SK-N-MC (cell line): ENCODE measurements around the gene FOSL2.

Experiments
- DNase-seq: peaks from one replicate; pipeline ENCODE4 v3.0.0-alpha.2; 2011; ENCODE audit warnings: low read depth, low spot score
- H3K27ac ChIP-seq: fragments of 200-600 bp; sonication (generic); 2 replicates; pipeline ENCODE4 v1.5.1; 2016; ENCODE audit warnings: mixed run types
- H3K36me3 ChIP-seq: fragments of 200-600 bp; sonication (generic); 2 replicates; pipeline ENCODE4 v1.6.1; 2017; ENCODE audit warnings: antibody characterized with exemption, low read length, mixed read lengths; ENCODE audit not compliant: insufficient read depth
- H3K4me3 ChIP-seq: fragments of 200-600 bp; sonication (generic); 2 replicates; pipeline ENCODE4 v1.5.1; 2016
- H3K9ac ChIP-seq: fragments of 200-600 bp; sonication (generic); 2 replicates; pipeline ENCODE4 v1.8.0; 2017; ENCODE audit warnings: mixed run types, mixed read lengths; ENCODE audit not compliant: insufficient read length
- H3K9me3 ChIP-seq: fragments of 200-600 bp; sonication (generic); 2 replicates; pipeline ENCODE4 v1.6.1; 2017; ENCODE audit warnings: low read depth, mild to moderate bottlenecking, antibody characterized with exemption, low read length, moderate library complexity, mixed read lengths
- EZH2 ChIP-seq: fragments of 200-600 bp; sonication (generic); IDR thresholded peaks from one replicate; pipeline ENCODE4 v1.6.1; 2017; ENCODE audit warnings: antibody characterized with exemption
- FOXP2 ChIP-seq: optimal IDR thresholded peaks from 2 replicates; pipeline ENCODE3; 2011; ENCODE audit warnings: mild to moderate bottlenecking, moderate library complexity; ENCODE audit not compliant: insufficient read depth; ENCODE audit errors: extremely low read length, control extremely low read depth
- POLR2AphosphoS5 ChIP-seq: IDR thresholded peaks from 2 replicates; pipeline ENCODE4 v1.6.1; 2012; ENCODE audit warnings: mild to moderate bottlenecking, low read depth, low read length, borderline replicate concordance

The FOSL2 gene

DNA sequence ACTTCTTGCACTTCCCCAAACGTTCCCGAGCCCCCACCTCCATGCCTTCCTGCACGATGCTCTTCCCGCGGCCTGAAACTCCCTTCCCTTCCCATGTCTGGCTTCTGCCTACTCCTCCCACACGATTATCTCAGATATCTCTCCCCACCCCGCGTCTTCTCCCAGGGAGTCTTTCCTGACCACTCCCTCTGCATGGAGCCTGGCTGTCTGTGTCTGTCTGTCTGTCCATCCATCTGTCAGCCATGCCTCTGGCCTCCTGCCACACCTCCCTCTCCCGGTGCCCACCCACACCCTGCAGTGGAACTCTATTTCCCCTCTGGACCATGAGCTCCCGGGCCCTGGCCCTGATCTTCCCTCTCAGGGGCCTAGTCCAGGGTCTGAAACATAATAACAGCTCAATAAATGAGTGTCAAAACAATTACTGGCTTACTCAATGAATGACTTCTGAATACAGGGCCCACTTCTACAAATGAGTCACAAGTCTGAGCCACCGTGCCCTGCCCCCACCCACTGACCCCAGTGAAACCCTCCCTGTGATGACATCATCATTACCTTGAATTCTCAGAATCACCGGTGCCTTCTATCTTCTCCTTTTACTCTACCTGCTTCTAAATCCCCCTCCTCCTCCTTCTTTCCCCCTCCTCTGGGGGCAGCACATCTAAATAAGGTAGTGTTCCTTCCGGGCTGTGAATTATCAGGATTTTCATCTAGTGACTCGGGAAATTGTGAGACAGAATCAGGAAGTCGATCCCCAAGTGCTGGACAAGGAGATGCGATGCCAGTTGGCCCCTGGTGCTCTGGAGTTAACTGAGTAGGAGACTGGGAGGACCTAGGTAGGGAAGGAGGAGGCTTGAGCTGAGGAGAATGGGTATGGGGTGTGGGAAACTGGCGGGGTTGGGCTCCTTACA is 57.1 kb downstream of the FOSL2 start:
- H3K9me3 ChIP-seq = no peaks in the 10 kb centered on the region
- H3K36me3 ChIP-seq = no peaks in the 10 kb centered on the region
- no peak for DNase-seq
- no peak overlapping the region for H3K9ac ChIP-seq
- no peak overlapping the region for H3K27ac ChIP-seq
- H3K4me3 ChIP-seq = no peak overlapping the region
- TF ChIP-seq EZH2 (no peak), FOXP2 (no peak), POLR2AphosphoS5 (no peak)

DNA sequence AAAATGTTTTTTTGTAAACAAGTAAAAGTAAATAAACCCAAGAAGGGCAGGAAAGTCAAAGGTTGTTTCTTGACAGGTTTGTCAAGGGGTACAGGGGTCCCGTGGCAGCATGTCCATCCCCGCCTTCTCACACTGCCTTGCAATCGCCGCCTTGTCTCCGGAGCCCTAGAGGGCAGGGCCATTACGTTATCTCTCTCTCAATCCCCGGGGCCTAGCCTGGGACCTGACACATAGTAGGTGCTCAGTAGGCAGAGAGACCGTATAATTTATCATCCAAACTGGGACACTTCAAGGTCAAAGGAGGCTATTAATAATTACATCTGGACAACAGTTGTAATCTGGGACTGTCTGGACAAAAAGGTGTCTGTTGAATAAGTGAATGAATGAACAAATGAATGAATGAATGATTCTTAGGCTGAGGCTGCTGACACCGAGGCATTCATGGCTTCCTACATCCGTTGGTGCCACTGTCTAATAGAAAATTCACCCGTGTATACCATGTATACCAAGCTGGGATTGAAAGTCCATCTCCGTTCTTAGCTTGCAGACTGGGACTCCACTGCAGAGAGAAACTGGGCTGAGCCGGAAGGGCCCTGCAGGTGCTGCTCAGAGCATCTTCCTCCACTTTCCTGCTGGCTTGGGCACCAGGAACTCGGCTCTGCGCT is 58.4 kb downstream of the FOSL2 start:
- H3K9me3 ChIP-seq = no peaks in the 10 kb centered on the region
- no peak overlapping the region for H3K4me3 ChIP-seq
- TF ChIP-seq EZH2 = no peak
- no peak for TF ChIP-seq FOXP2
- no peak for TF ChIP-seq POLR2AphosphoS5
- DNase-seq = no peak
- H3K36me3 ChIP-seq = no peaks in the 10 kb centered on the region
- H3K27ac ChIP-seq = no peak overlapping the region
- H3K9ac ChIP-seq = no peak overlapping the region

DNA sequence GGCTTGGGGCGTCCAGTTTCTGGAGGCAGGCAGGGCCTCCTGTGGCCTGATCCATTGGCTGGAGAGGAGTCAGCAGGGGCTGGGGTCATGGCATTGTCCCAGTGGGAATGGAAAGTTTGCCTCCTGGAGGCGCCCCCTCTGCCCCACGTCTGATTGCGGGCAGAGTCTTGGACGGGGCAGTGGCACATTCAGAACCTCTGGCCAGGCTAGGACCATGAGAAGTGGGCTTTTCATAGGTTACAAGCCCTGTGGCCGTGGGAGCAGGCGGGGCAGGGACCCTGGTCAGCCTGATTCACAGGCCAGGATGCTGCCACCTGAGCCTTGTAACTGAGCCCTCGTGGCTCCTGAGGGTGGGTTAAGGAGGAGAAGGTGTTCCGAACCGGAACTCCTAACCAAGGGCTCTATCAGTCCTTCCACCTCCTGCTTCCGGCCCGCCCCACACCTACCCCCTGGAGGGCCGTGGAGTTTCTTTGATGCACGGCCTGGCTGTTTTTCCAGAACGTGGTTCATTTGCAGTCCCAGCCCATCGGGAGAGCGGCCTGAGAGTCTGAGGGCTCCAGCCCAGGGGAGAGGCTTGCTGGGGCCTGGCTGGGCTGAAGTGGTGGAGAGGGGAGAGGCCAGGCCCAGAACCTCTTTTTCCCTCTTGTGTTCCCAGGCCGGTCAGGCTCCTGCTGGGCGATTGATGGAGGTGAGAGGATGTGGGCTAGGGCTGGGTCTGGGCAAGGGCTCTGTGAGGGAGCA is 59.3 kb downstream of the FOSL2 start:
- Histone ChIP-seq H3K36me3 (no peaks in the 10 kb centered on the region), H3K9ac (no peak overlapping the region), H3K9me3 (no peaks in the 10 kb centered on the region), H3K4me3 (no peak overlapping the region), H3K27ac (no peak overlapping the region)
- DNase-seq = no peak
- TF ChIP-seq FOXP2 = no peak
- TF ChIP-seq POLR2AphosphoS5 = no peak
- no peak for TF ChIP-seq EZH2

DNA sequence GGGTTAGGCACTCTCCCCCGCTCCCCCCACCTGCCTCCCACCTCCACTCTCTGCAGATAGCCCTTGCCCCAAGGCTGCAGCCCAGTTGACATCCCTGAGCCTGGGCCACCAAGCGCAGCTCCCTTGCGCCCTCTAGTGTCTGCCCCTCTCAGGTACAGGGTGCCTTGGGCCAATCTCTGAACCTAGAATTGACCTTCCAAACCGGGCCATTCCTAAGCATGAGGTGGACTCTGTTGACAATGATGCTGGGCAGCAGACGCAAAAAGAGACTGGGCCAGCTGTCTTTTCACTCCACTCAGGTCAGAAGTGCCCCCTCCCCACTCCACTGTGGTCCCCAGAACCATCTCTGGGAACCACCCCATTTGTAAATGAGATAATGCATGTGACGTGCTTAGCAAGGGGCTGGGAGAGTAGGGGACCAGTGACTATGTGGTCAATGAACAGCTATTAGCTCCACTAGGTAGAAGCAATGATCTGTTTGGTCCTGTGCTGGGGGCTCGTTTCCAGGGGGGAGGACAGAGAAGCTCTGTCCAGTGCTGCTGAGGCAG is 60.0 kb downstream of the FOSL2 start:
- no peak overlapping the region for H3K27ac ChIP-seq
- H3K36me3 ChIP-seq = no peaks in the 10 kb centered on the region
- no peak for DNase-seq
- no peaks in the 10 kb centered on the region for H3K9me3 ChIP-seq
- no peak for TF ChIP-seq FOXP2
- TF ChIP-seq EZH2 = no peak
- TF ChIP-seq POLR2AphosphoS5 = no peak
- no peak overlapping the region for H3K4me3 ChIP-seq
- no peak overlapping the region for H3K9ac ChIP-seq

DNA sequence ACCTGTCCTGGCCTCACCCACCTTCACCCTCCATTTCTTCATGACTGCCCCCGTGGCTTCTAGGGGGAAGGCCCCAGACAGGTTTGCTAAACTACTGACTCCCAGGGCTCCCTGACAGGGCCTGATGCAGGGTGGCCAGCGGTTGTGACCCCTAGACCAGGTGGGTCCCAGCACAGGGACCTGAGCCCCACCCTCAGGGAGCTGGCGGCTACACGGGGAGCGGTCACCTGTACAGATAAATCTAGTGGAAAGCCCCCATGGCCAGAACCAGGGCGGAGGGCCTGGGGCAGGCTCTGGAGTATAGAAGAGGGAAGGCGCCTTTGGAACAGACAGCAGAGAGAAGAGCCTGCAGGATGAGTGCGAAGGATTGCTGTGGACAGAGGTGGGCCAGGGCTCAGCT is 60.7 kb downstream of the FOSL2 start:
- DNase-seq = no peak
- no peaks in the 10 kb centered on the region for H3K36me3 ChIP-seq
- no peaks in the 10 kb centered on the region for H3K9me3 ChIP-seq
- no peak overlapping the region for H3K27ac ChIP-seq
- no peak overlapping the region for H3K9ac ChIP-seq
- no peak overlapping the region for H3K4me3 ChIP-seq
- no peak for TF ChIP-seq FOXP2
- no peak for TF ChIP-seq POLR2AphosphoS5
- TF ChIP-seq EZH2 = no peak

DNA sequence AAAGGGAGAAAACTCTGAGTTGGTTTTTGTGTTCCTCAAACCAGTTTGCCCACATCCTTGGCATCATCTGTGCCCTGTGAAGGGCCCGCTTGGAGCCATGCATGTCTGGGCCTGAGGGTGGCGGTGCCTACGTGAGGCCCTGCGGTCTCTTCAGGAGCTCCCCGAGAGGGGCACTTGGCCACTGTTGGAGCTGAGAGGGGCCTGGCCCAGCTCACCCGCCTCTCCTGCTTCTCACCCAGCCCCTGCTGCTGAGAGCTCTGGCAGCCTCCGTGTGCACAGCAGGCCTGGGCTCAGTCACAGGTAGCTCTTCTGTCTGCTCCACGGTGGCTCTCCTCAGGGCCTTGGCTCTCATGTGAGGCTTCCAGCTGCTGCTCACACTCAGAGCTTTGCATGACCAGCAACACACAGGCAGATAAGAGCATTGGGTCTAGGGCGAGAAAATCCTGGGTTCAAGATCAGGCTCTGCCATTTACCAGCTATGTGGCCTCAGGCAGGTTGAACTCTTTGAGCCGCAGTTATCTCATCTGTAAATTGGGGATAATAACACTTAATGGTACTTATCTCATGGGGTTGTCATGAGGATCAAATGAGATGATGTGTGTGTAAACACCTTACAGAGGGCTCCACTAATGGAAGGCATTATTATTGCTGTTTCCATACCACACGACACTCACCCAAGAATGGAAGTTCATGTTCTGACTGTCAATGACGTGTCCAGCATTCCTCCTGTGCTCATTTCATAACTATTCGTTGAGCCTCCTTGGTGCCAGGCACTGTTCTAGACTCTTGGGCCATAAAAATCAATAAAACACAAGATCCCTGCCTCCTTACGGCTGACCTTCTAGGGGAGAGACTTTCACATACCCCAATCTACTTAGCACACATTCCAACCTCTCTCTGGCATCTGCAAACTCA is 61.6 kb downstream of the FOSL2 start:
- Histone ChIP-seq H3K9me3 (no peaks in the 10 kb centered on the region), H3K4me3 (no peak overlapping the region), H3K27ac (no peak overlapping the region), H3K36me3 (no peaks in the 10 kb centered on the region), H3K9ac (no peak overlapping the region)
- DNase-seq = no peak
- no peak for TF ChIP-seq FOXP2
- TF ChIP-seq EZH2 = no peak
- no peak for TF ChIP-seq POLR2AphosphoS5

DNA sequence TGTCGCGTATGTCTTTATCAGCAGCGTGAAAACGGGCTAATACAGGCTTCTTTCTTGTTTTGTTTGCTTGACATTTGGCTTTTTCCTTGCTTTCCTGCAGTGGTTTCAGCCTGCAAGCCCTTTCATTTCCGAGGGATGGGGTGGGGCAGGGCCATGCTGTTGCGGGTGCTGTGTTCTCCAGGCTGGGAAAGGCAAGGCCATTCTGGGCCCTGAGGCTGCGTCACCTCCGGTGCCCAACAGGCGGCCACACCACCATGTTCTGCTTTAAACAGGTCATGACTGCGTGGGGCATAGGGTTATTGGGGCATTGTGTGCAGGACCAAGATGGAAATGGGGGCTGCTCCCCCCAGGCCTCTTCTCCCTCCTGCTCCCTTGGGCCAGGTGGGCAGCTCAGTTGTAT is 64.6 kb downstream of the FOSL2 start:
- Histone ChIP-seq H3K4me3 (no peak overlapping the region), H3K9ac (no peak overlapping the region), H3K27ac (no peak overlapping the region), H3K9me3 (no peaks in the 10 kb centered on the region), H3K36me3 (no peaks in the 10 kb centered on the region)
- TF ChIP-seq POLR2AphosphoS5 = no peak
- TF ChIP-seq FOXP2 = no peak
- no peak for TF ChIP-seq EZH2
- no peak for DNase-seq

DNA sequence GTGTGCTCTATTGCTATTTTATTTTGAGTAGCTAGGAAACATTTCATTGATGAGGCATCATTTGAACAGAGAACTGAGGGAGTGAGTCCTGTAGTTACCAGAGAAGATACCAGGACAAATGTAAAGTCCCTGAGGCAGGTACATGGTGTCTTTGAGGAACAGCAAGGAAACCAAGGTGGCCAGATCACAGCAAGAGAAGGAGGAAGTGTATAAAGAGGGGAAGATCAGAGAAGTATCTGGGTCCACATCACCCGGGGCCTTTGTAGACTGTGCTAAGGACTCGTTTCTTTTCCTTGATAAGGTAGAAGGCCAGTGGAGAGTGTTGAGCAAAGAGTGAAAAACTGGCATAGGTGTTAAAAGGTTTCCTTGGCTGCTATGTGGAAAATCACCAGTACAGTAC is 68.4 kb downstream of the FOSL2 start:
- DNase-seq = no peak
- TF ChIP-seq POLR2AphosphoS5 (no peak), EZH2 (no peak), FOXP2 (no peak)
- Histone ChIP-seq H3K27ac (no peak overlapping the region), H3K4me3 (no peak overlapping the region), H3K9me3 (no peaks in the 10 kb centered on the region), H3K9ac (no peak overlapping the region), H3K36me3 (no peaks in the 10 kb centered on the region)
